Nephron progenitor cell (in vitro differentiated cells): Measurements from ENCODE around the gene ZNF80.

Experiments
- DNase-seq: peaks from one replicate; pipeline ENCODE4 v3.0.0; 2021
- H3K27ac Mint-ChIP-seq: 2 replicates; pipeline ENCODE4 v1.8.0; 2021; ENCODE audit warnings: mild to moderate bottlenecking, moderate library complexity, mixed read lengths
- H3K27me3 Mint-ChIP-seq: 2 replicates; pipeline ENCODE4 v1.8.0; 2021; ENCODE audit warnings: mild to moderate bottlenecking, low read depth, mixed read lengths; ENCODE audit not compliant: poor library complexity
- H3K36me3 Mint-ChIP-seq: 2 replicates; pipeline ENCODE4 v1.8.0; 2021; ENCODE audit warnings: low read depth, mixed read lengths
- H3K4me1 Mint-ChIP-seq: 2 replicates; pipeline ENCODE4 v1.8.0; 2021; ENCODE audit warnings: mixed read lengths
- H3K4me3 Mint-ChIP-seq: 2 replicates; pipeline ENCODE4 v1.8.0; 2021; ENCODE audit warnings: mild to moderate bottlenecking, moderate library complexity, mixed read lengths
- H3K9me3 Mint-ChIP-seq: 2 replicates; pipeline ENCODE4 v1.8.0; 2021; ENCODE audit warnings: mild to moderate bottlenecking, moderate library complexity, mixed read lengths
- CTCF ChIP-seq: fragments of 200-600 bp; sonication (generic); IDR thresholded peaks from 2 replicates; pipeline ENCODE4 v1.5.0; 2021; ENCODE audit warnings: antibody characterized with exemption

Gene ZNF80

GRCh38 chr3:114226313-114226712 lies 11.1 kb downstream of the ZNF80 start:
- Mint-ChIP-seq H3K36me3 (no peaks in the 10 kb centered on the region), H3K9me3 (peaks cover 20% of the 10 kb centered on the region), H3K27me3 (peaks cover 8% of the 10 kb centered on the region), H3K4me1 (no peaks in the 10 kb centered on the region), H3K4me3 (no peak overlapping the region), H3K27ac (no peak overlapping the region)
- no peak for DNase-seq
- TF ChIP-seq CTCF: no peak

- no peak for DNase-seq
- no peak for TF ChIP-seq CTCF
- H3K27me3 Mint-ChIP-seq: peaks cover 15% of the 10 kb centered on the region
- peaks cover 6% of the 10 kb centered on the region for H3K4me1 Mint-ChIP-seq
- H3K27ac Mint-ChIP-seq: no peak overlapping the region
- H3K36me3 Mint-ChIP-seq: no peaks in the 10 kb centered on the region
- no peak overlapping the region for H3K4me3 Mint-ChIP-seq
- peaks cover 20% of the 10 kb centered on the region for H3K9me3 Mint-ChIP-seq
These were observed 14.2 kb downstream of the ZNF80 start for GRCh38 chr3:114223143-114223542.

- Mint-ChIP-seq H3K4me3 (no peak overlapping the region), H3K27me3 (peaks cover 12% of the 10 kb centered on the region), H3K4me1 (peaks cover 6% of the 10 kb centered on the region), H3K27ac (no peak overlapping the region), H3K9me3 (peaks cover 20% of the 10 kb centered on the region), H3K36me3 (no peaks in the 10 kb centered on the region)
- DNase-seq: no peak
- TF ChIP-seq CTCF: no peak
These were observed 15.5 kb downstream of the ZNF80 start for GRCh38 chr3:114221881-114222264.

GRCh38 chr3:114221165-114221880 lies 16.1 kb downstream of the ZNF80 start:
- Mint-ChIP-seq H3K27me3 (peaks cover 11% of the 10 kb centered on the region), H3K4me1 (peaks cover 6% of the 10 kb centered on the region), H3K27ac (no peak overlapping the region), H3K4me3 (no peak overlapping the region), H3K36me3 (no peaks in the 10 kb centered on the region), H3K9me3 (peaks cover 20% of the 10 kb centered on the region)
- TF ChIP-seq CTCF: no peak
- DNase-seq: no peak

GRCh38 chr3:114219741-114220140 lies 17.6 kb downstream of the ZNF80 start:
- H3K4me3 Mint-ChIP-seq: no peak overlapping the region
- H3K4me1 Mint-ChIP-seq: peaks cover 6% of the 10 kb centered on the region
- DNase-seq: no peak
- TF ChIP-seq CTCF: no peak
- H3K27ac Mint-ChIP-seq: no peak overlapping the region
- no peaks in the 10 kb centered on the region for H3K36me3 Mint-ChIP-seq
- peaks cover 7% of the 10 kb centered on the region for H3K9me3 Mint-ChIP-seq
- peaks cover 11% of the 10 kb centered on the region for H3K27me3 Mint-ChIP-seq

GRCh38 chr3:114218578-114219185 lies 18.7 kb downstream of the ZNF80 start:
- Mint-ChIP-seq H3K4me3 (no peak overlapping the region), H3K36me3 (no peaks in the 10 kb centered on the region)

More at GRCh38 chr3:114218578-114219185, 18.7 kb downstream of the ZNF80 start:
- no peaks in the 10 kb centered on the region for H3K9me3 Mint-ChIP-seq
- H3K27ac Mint-ChIP-seq: no peak overlapping the region
- TF ChIP-seq CTCF: no peak
- peaks cover 11% of the 10 kb centered on the region for H3K27me3 Mint-ChIP-seq
- H3K4me1 Mint-ChIP-seq: peaks cover 6% of the 10 kb centered on the region
- no peak for DNase-seq
